Measurements from ENCODE around the gene EMILIN3.

Gene EMILIN3

GRCh38 chr20:41390889-41391288 lies 24.3 kb upstream of the EMILIN3 start:
- no peak for DNase-seq

GRCh38 chr20:41387444-41387851 lies 20.8 kb upstream of the EMILIN3 start:
- no peak for DNase-seq

GRCh38 chr20:41386502-41387427 lies 20.1 kb upstream of the EMILIN3 start:
- no peak for DNase-seq

GRCh38 chr20:41382791-41383305 lies 16.2 kb upstream of the EMILIN3 start:
- no peak for DNase-seq

GRCh38 chr20:41380551-41381193 lies 14.1 kb upstream of the EMILIN3 start:
- no peak for DNase-seq

- no peak for DNase-seq
Observed at GRCh38 chr20:41379551-41379950, 12.9 kb upstream of the EMILIN3 start.

GRCh38 chr20:41377275-41377674 lies 10.7 kb upstream of the EMILIN3 start:
- DNase-seq = no peak

- DNase-seq = no peak
Observed at GRCh38 chr20:41376349-41376748, 9.7 kb upstream of the EMILIN3 start.

GRCh38 chr20:41375846-41376245 lies 9.2 kb upstream of the EMILIN3 start:
- DNase-seq = no peak

GRCh38 chr20:41373931-41374920 lies 7.6 kb upstream of the EMILIN3 start:
- DNase-seq = no peak

- DNase-seq = no peak
Observed at GRCh38 chr20:41373251-41373783, 6.7 kb upstream of the EMILIN3 start.

GRCh38 chr20:41371371-41371770 lies 4.8 kb upstream of the EMILIN3 start:
- DNase-seq = no peak

- no peak for DNase-seq
Observed at GRCh38 chr20:41370176-41370575, 3.6 kb upstream of the EMILIN3 start.

GRCh38 chr20:41369673-41370072 lies 3.1 kb upstream of the EMILIN3 start:
- no peak for DNase-seq

- no peak for DNase-seq
Observed at GRCh38 chr20:41367956-41368355, 1.3 kb upstream of the EMILIN3 start.

- DNase-seq = no peak
Observed at GRCh38 chr20:41367393-41367695, 726 bp upstream of the EMILIN3 start.

- DNase-seq = no peak
Observed at GRCh38 chr20:41365777-41366545, 657 bp downstream of the EMILIN3 start.

GRCh38 chr20:41364967-41365765 lies 1.5 kb downstream of the EMILIN3 start:
- no peak for DNase-seq

- DNase-seq = no peak
Observed at GRCh38 chr20:41364236-41364855, 2.3 kb downstream of the EMILIN3 start.

GRCh38 chr20:41363601-41364000 lies 3.0 kb downstream of the EMILIN3 start:
- DNase-seq = no peak

- no peak for DNase-seq
Observed at GRCh38 chr20:41362748-41363140, 3.9 kb downstream of the EMILIN3 start.

All from hematopoietic multipotent progenitor cell treated with erythropoietin and hydrocortisone succinate and interleukin-3 and kit ligand, for 8 days (in vitro differentiated cells).